ENCODE results near the gene GRIP2.

The GRIP2 gene

GRCh38 chr3:14494279-14494972 is 45.7 kb downstream of the GRIP2 start:
- no peaks in the 10 kb centered on the region for H3K36me3 ChIP-seq (ENCODE audit: control insufficient read depth, insufficient read depth, low read length)
- TF ChIP-seq CTCF (IDR thresholded peaks at IDR 0.05): no peak
- no peaks in the 10 kb centered on the region for H3K79me2 ChIP-seq

GRCh38 chr3:14492948-14493881 is 46.9 kb downstream of the GRIP2 start:
- Histone ChIP-seq H3K9me3 (ENCODE audit: control insufficient read depth, low read length) (no peaks in the 10 kb centered on the region), H3K4me1 (no peaks in the 10 kb centered on the region), H3K9ac (no peak overlapping the region), H3K27me3 (ENCODE audit: control insufficient read depth, insufficient read depth, low read length) (no peaks in the 10 kb centered on the region), H3K36me3 (ENCODE audit: control insufficient read depth, insufficient read depth, low read length) (no peaks in the 10 kb centered on the region), H3K79me2 (no peaks in the 10 kb centered on the region), H2AFZ (no peak overlapping the region), H3K4me2 (ENCODE audit: low read length) (no peak overlapping the region), H3K27ac (no peak overlapping the region), H3K4me3 (ENCODE audit: low read depth, low read length) (no peak overlapping the region)
- no peak for TF ChIP-seq CTCF (IDR thresholded peaks at IDR 0.05)

More at GRCh38 chr3:14494279-14494972, 45.7 kb downstream of the GRIP2 start:
- H3K9me3 ChIP-seq (ENCODE audit: control insufficient read depth, low read length): no peaks in the 10 kb centered on the region
- no peak overlapping the region for H3K27ac ChIP-seq
- H3K9ac ChIP-seq: no peak overlapping the region
- H3K4me1 ChIP-seq: no peaks in the 10 kb centered on the region
- H3K27me3 ChIP-seq (ENCODE audit: control insufficient read depth, insufficient read depth, low read length): no peaks in the 10 kb centered on the region
- no peak overlapping the region for H2AFZ ChIP-seq
- H3K4me3 ChIP-seq (ENCODE audit: low read depth, low read length): no peak overlapping the region
- H3K4me2 ChIP-seq (ENCODE audit: low read length): no peak overlapping the region

GRCh38 chr3:14491396-14492190 is 48.5 kb downstream of the GRIP2 start:
- Histone ChIP-seq H3K4me1 (no peaks in the 10 kb centered on the region), H3K79me2 (no peaks in the 10 kb centered on the region), H3K9ac (no peak overlapping the region), H3K36me3 (ENCODE audit: control insufficient read depth, insufficient read depth, low read length) (no peaks in the 10 kb centered on the region), H2AFZ (no peak overlapping the region), H3K27ac (no peak overlapping the region), H3K4me2 (ENCODE audit: low read length) (no peak overlapping the region), H3K4me3 (ENCODE audit: low read depth, low read length) (no peak overlapping the region), H3K9me3 (ENCODE audit: control insufficient read depth, low read length) (no peaks in the 10 kb centered on the region), H3K27me3 (ENCODE audit: control insufficient read depth, insufficient read depth, low read length) (no peaks in the 10 kb centered on the region)
- no peak for TF ChIP-seq CTCF (IDR thresholded peaks at IDR 0.05)

GRCh38 chr3:14490831-14491230 is 49.3 kb downstream of the GRIP2 start:
- no peak overlapping the region for H3K4me3 ChIP-seq (ENCODE audit: low read depth, low read length)
- H2AFZ ChIP-seq: no peak overlapping the region
- no peaks in the 10 kb centered on the region for H3K4me1 ChIP-seq
- H3K27me3 ChIP-seq (ENCODE audit: control insufficient read depth, insufficient read depth, low read length): no peaks in the 10 kb centered on the region
- H3K27ac ChIP-seq: no peak overlapping the region
- TF ChIP-seq CTCF (IDR thresholded peaks at IDR 0.05): no peak
- H3K9me3 ChIP-seq (ENCODE audit: control insufficient read depth, low read length): no peaks in the 10 kb centered on the region
- no peaks in the 10 kb centered on the region for H3K36me3 ChIP-seq (ENCODE audit: control insufficient read depth, insufficient read depth, low read length)
- no peaks in the 10 kb centered on the region for H3K79me2 ChIP-seq
- H3K9ac ChIP-seq: no peak overlapping the region
- H3K4me2 ChIP-seq (ENCODE audit: low read length): no peak overlapping the region
